Measurements from ENCODE around the gene MGAM2. TPM values are rescaled to one million over a fixed set of nuclear protein-coding genes. Genes with fewer than 3 reads are reported as not detected.

MGAM2 gene
- total and polyA plus RNA-seq, 2 donors (not counting 1 experiment from before 2014, with no cell fraction given): not detected

DNA sequence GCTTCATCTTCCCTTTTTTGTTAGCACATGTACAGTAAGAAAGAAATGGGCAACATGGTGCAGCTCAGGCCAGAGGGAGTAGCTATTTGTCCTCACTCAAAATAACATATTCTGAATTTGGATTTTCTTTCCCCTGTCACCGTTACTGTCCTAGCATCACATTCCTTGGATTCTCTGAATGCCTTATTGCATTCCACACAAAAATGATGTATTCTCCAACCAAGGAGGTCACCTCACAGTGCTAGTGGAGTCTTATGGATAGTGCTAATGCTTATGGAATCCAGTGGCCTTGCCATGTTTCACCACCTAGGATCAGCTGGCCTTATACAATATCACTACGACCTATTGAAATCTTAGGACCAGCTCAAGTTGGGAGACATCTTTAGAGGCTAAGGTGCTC lies 139.2 kb downstream of the MGAM2 start:
- Histone ChIP-seq H3K4me1 (ENCODE audit: control insufficient read depth, extremely low read depth, insufficient read depth, low read length) (no peaks in the 10 kb centered on the region), H3K9me3 (ENCODE audit: control insufficient read depth, insufficient read depth, low read depth, low read length) (no peaks in the 10 kb centered on the region), H3K4me2 (ENCODE audit: extremely low read depth, insufficient read depth, low read length) (no peak overlapping the region), H3K4me3 (replicated peaks in 1 of 4; ENCODE audit: control extremely low read depth in 1 of 4, insufficient read depth in 1 of 4, low read depth in 3 of 4, low read length in 4 of 4) (no peak overlapping the region), H3K36me3 (ENCODE audit: control insufficient read depth, insufficient read depth, low read length) (no peaks in the 10 kb centered on the region), H3K79me2 (ENCODE audit: control insufficient read depth, insufficient read depth, low read length) (no peaks in the 10 kb centered on the region), H3K27me3 (ENCODE audit: control insufficient read depth, insufficient read depth, low read length) (no peaks in the 10 kb centered on the region), H3K9ac (ENCODE audit: insufficient read depth, low read length) (no peak overlapping the region), H2AFZ (ENCODE audit: low read length) (no peak overlapping the region), H3K27ac (ENCODE audit: insufficient read depth, low read length) (no peak overlapping the region), H4K20me1 (ENCODE audit: control insufficient read depth, extremely low read depth, insufficient read depth, low read length) (no peaks in the 10 kb centered on the region)
- TF ChIP-seq EZH2 (IDR thresholded peaks at IDR 0.05; ENCODE audit: low read length, missing control alignments) (no peak), CTCF (conservative IDR thresholded peaks at IDR 0.05 in 1 of 2, IDR thresholded peaks at IDR 0.05 in 1 of 2; ENCODE audit: low read depth in 1 of 2, low read length in 2 of 2) (no peak)
- peak in 1 of 2 donors; percentile 10 for DNase-seq (ENCODE audit: low read depth in 2 of 2)

- Histone ChIP-seq H3K9ac (ENCODE audit: insufficient read depth, low read length) (no peak within 1 kb of the TSS), H3K79me2 (ENCODE audit: control insufficient read depth, insufficient read depth, low read length) (no peaks in the 10 kb centered on the region), H3K4me1 (ENCODE audit: control insufficient read depth, extremely low read depth, insufficient read depth, low read length) (no peaks in the 10 kb centered on the region), H3K27me3 (ENCODE audit: control insufficient read depth, insufficient read depth, low read length) (no peaks in the 10 kb centered on the region), H3K9me3 (ENCODE audit: control insufficient read depth, insufficient read depth, low read depth, low read length) (no peaks in the 10 kb centered on the region), H2AFZ (ENCODE audit: low read length) (no peak within 1 kb of the TSS), H3K36me3 (ENCODE audit: control insufficient read depth, insufficient read depth, low read length) (no peaks in the 10 kb centered on the region), H3K4me2 (ENCODE audit: extremely low read depth, insufficient read depth, low read length) (no peak within 1 kb of the TSS), H3K4me3 (replicated peaks in 1 of 4; ENCODE audit: control extremely low read depth in 1 of 4, insufficient read depth in 1 of 4, low read depth in 3 of 4, low read length in 4 of 4) (no peak within 1 kb of the TSS), H3K27ac (ENCODE audit: insufficient read depth, low read length) (no peak within 1 kb of the TSS), H4K20me1 (ENCODE audit: control insufficient read depth, extremely low read depth, insufficient read depth, low read length) (no peaks in the 10 kb centered on the region)
- no peak for DNase-seq (ENCODE audit: low read depth in 2 of 2)
- TF ChIP-seq CTCF (conservative IDR thresholded peaks at IDR 0.05 in 1 of 2, IDR thresholded peaks at IDR 0.05 in 1 of 2; ENCODE audit: low read depth in 1 of 2, low read length in 2 of 2): no peak
Measured at GRCh38 chr7:142257958-142258357, 146.4 kb downstream of the MGAM2 start, which contains the start of gene PRSS58. Gene PRSS58 (minus strand): TSS chr7:142258058. CDS start chr7:142257707, 351 bp downstream.

- no peak overlapping the region for H3K4me3 ChIP-seq (replicated peaks in 1 of 4; ENCODE audit: control extremely low read depth in 1 of 4, insufficient read depth in 1 of 4, low read depth in 3 of 4, low read length in 4 of 4)
- DNase-seq (ENCODE audit: low read depth in 2 of 2): peak in 1 of 2 donors; percentile 64
- H3K9me3 ChIP-seq (ENCODE audit: control insufficient read depth, insufficient read depth, low read depth, low read length): no peaks in the 10 kb centered on the region
- no peak overlapping the region for H2AFZ ChIP-seq (ENCODE audit: low read length)
- H3K4me2 ChIP-seq (ENCODE audit: extremely low read depth, insufficient read depth, low read length): no peak overlapping the region
- no peak overlapping the region for H3K9ac ChIP-seq (ENCODE audit: insufficient read depth, low read length)
- H3K27me3 ChIP-seq (ENCODE audit: control insufficient read depth, insufficient read depth, low read length): no peaks in the 10 kb centered on the region
- no peak overlapping the region for H3K27ac ChIP-seq (ENCODE audit: insufficient read depth, low read length)
- H3K36me3 ChIP-seq (ENCODE audit: control insufficient read depth, insufficient read depth, low read length): no peaks in the 10 kb centered on the region
- H3K79me2 ChIP-seq (ENCODE audit: control insufficient read depth, insufficient read depth, low read length): no peaks in the 10 kb centered on the region
- no peaks in the 10 kb centered on the region for H4K20me1 ChIP-seq (ENCODE audit: control insufficient read depth, extremely low read depth, insufficient read depth, low read length)
- no peaks in the 10 kb centered on the region for H3K4me1 ChIP-seq (ENCODE audit: control insufficient read depth, extremely low read depth, insufficient read depth, low read length)
- TF ChIP-seq EZH2 (IDR thresholded peaks at IDR 0.05; ENCODE audit: low read length, missing control alignments) (no peak), CTCF (conservative IDR thresholded peaks at IDR 0.05 in 1 of 2, IDR thresholded peaks at IDR 0.05 in 1 of 2; ENCODE audit: low read depth in 1 of 2, low read length in 2 of 2) (no peak)
Measured at GRCh38 chr7:142263598-142264380, 152.3 kb downstream of the MGAM2 start.

Other genes with a start within 250 kb of the MGAM2 start
- gene OR9A4, start 195.3 kb upstream of the MGAM2 start, total RNA-seq: not detected in 2 replicates
- gene OR9A4, start 195.3 kb upstream of the MGAM2 start, polyA plus RNA-seq: not detected in 2 replicates
- not detected in 2 replicates for gene CLEC5A, start 164.7 kb upstream of the MGAM2 start, total RNA-seq
- not detected in 2 replicates for gene CLEC5A, start 164.7 kb upstream of the MGAM2 start, polyA plus RNA-seq
- gene TAS2R38, start 137.9 kb upstream of the MGAM2 start, total RNA-seq: not detected in 2 replicates
- not detected in 2 replicates for gene TAS2R38, start 137.9 kb upstream of the MGAM2 start, polyA plus RNA-seq
- gene MGAM, start 115.8 kb upstream of the MGAM2 start, total RNA-seq: not detected in 2 replicates
- gene MGAM, start 115.8 kb upstream of the MGAM2 start, polyA plus RNA-seq: 0.15 TPM in 1 of 2 replicates, not detected in the other
- gene PRSS58, start 146.3 kb downstream of the MGAM2 start, total RNA-seq: not detected in 2 replicates
- not detected in 2 replicates for gene PRSS58, start 146.3 kb downstream of the MGAM2 start, polyA plus RNA-seq